Retinal pigment epithelial cell (primary cell): Measurements from ENCODE around the gene ZNG1C.
"Not testable (repeated sequence)": the region's sequence is repeated elsewhere in the genome, so short reads cannot be mapped to it uniquely, and the experiment has no call there.

Experiments
- DNase-seq: peaks from one replicate; pipeline ENCODE4 v3.0.0-alpha.2; 2010; ENCODE audit warnings: low read depth
- H3K4me3 ChIP-seq: 2 replicates; pipeline ENCODE4 v1.5.1; 2011; ENCODE audit warnings: mild to moderate bottlenecking, low read length, control low read depth, moderate library complexity

ZNG1C gene

GRCh38 chr9:68338000-68338399 lies 96.2 kb downstream of the ZNG1C start:
- DNase-seq, H3K4me3 ChIP-seq: not testable (repeated sequence)

DNA sequence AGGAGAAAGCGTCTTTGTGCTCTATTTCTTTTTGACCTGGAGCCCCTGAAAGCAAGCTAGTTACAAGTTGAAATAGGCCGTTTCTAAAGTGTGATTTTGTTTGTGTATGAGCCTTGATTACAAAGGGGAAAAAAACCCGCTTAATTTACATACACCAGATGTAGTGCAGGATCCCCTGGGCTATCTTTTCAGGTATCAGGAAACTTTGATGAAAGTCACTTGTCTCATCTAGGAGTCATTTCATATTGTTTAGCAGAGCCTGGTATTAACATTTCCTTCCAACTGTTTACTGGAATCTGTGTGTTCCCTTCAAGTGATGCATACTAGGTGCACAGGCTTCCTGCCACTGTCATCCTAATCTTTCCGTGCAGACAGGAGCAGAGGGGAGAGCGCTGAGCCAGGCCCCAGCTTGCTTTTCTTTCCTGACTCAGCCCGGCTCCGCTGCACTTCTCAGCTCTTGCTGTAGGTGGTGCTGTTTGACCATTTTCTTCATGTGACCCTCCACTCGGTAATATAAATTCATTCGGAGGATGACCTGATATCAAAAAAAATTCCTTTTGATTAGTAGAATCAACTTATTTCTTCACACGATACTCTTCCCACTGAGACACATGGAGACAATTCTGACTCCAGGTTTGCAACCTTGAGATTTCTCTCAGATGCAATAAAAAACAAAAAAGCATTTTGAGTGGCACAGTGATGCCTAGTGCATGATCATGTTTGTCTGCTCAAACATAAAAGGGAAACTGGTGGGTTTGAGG lies 100.7 kb downstream of the ZNG1C start:
- not testable (repeated sequence) for DNase-seq, H3K4me3 ChIP-seq

DNA sequence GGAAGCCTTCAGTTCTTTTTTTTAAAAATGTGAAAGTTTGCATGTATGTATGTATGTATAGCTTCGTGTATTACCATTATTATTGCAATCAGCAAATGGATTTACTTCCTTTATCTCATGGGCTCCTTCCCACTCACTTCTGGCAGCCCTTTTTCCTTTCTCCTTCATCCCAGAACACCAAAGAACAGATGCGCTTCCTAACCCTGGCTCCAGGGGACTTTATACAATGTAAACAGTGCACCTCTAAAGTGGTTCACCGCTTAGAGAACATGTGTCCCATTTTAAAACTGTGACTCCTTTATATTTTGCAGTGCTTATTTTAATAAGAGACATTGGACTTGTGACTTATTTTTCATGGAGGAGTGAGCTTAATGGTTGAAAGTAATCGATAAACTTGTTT lies 101.5 kb downstream of the ZNG1C start:
- DNase-seq, H3K4me3 ChIP-seq: not testable (repeated sequence)

GRCh38 chr9:68343992-68344391 lies 102.2 kb downstream of the ZNG1C start:
- DNase-seq, H3K4me3 ChIP-seq: not testable (repeated sequence)
